ENCODE measurements around the gene RHBDL3. TPM values are rescaled to one million over a fixed set of nuclear protein-coding genes. Genes with fewer than 3 reads are reported as not detected.

RHBDL3 gene
- total RNA-seq, 4 donors from 2014 or later, result 0.27 to 0.64 TPM; not detected in 2

GRCh38 chr17:32298721-32299579 is 33.3 kb downstream of the RHBDL3 start:
- H3K27ac ChIP-seq, result no peak overlapping the region
- H3K4me3 ChIP-seq, result no peak overlapping the region
- TF ChIP-seq POLR2A (IDR thresholded peaks at IDR 0.05), result no peak
- TF ChIP-seq EP300 (IDR thresholded peaks at IDR 0.05; ENCODE audit: low read depth), result no peak
- no peak for TF ChIP-seq POLR2AphosphoS5 (IDR thresholded peaks at IDR 0.05)
- TF ChIP-seq CTCF (IDR thresholded peaks at IDR 0.05), result no peak
- intact Hi-C loops (cut with DNase I; ENCODE audit: low total_unique reads) (no loop called here), in situ Hi-C loops (cut with MboI; ENCODE audit: low pct_ligation_motif_present in 1 of 4, low pct_unique_long_range_greater_than_20kb in 1 of 4, low sequenced_read_pairs in 3 of 4) (no loop called here)
- H3K27me3 ChIP-seq, result no peaks in the 10 kb centered on the region
- no peak for DNase-seq
- no peaks in the 10 kb centered on the region for H3K4me1 ChIP-seq
- 38% methylated on average over 13 of the region's 13 CpGs; no CpG with 5 or more reads in 1 of the 2 donors for WGBS, 2 donors (ENCODE audit: low coverage in 1 of 2)
- no peaks in the 10 kb centered on the region for H3K36me3 ChIP-seq
- H3K9me3 ChIP-seq, result no peaks in the 10 kb centered on the region

GRCh38 chr17:32299580-32300164 is 34.0 kb downstream of the RHBDL3 start:
- in situ Hi-C loops (cut with MboI; ENCODE audit: low pct_ligation_motif_present in 1 of 4, low pct_unique_long_range_greater_than_20kb in 1 of 4, low sequenced_read_pairs in 3 of 4), result no loop called here

GRCh38 chr17:32302037-32302436 is 36.4 kb downstream of the RHBDL3 start:
- no peaks in the 10 kb centered on the region for H3K27me3 ChIP-seq
- no peak overlapping the region for H3K27ac ChIP-seq
- intact Hi-C loops (cut with DNase I; ENCODE audit: low total_unique reads), result no loop called here
- in situ Hi-C loops (cut with MboI; ENCODE audit: low pct_ligation_motif_present in 1 of 4, low pct_unique_long_range_greater_than_20kb in 1 of 4, low sequenced_read_pairs in 3 of 4), result no loop called here
- H3K4me1 ChIP-seq, result no peaks in the 10 kb centered on the region
- TF ChIP-seq CTCF (IDR thresholded peaks at IDR 0.05), result no peak
- no peak for TF ChIP-seq POLR2A (IDR thresholded peaks at IDR 0.05)
- TF ChIP-seq EP300 (IDR thresholded peaks at IDR 0.05; ENCODE audit: low read depth), result no peak
- TF ChIP-seq POLR2AphosphoS5 (IDR thresholded peaks at IDR 0.05), result no peak
- WGBS, 2 donors (ENCODE audit: low coverage in 1 of 2), result 61 to 79% methylated on average over 4 of the region's 4 CpGs
- H3K36me3 ChIP-seq, result no peaks in the 10 kb centered on the region
- no peak overlapping the region for H3K4me3 ChIP-seq
- H3K9me3 ChIP-seq, result no peaks in the 10 kb centered on the region
- DNase-seq, result no peak

More at GRCh38 chr17:32299580-32300164, 34.0 kb downstream of the RHBDL3 start:
- DNase-seq, result no peak
- H3K27ac ChIP-seq, result no peak overlapping the region
- H3K36me3 ChIP-seq, result no peaks in the 10 kb centered on the region
- H3K4me3 ChIP-seq, result no peak overlapping the region
- no peaks in the 10 kb centered on the region for H3K9me3 ChIP-seq
- H3K27me3 ChIP-seq, result no peaks in the 10 kb centered on the region
- intact Hi-C loops (cut with DNase I; ENCODE audit: low total_unique reads), result no loop called here
- WGBS, 2 donors (ENCODE audit: low coverage in 1 of 2), result 89% methylated on average over 7 of the region's 7 CpGs; no CpG with 5 or more reads in 1 of the 2 donors
- TF ChIP-seq POLR2A (IDR thresholded peaks at IDR 0.05), result no peak
- no peak for TF ChIP-seq EP300 (IDR thresholded peaks at IDR 0.05; ENCODE audit: low read depth)
- no peak for TF ChIP-seq CTCF (IDR thresholded peaks at IDR 0.05)
- TF ChIP-seq POLR2AphosphoS5 (IDR thresholded peaks at IDR 0.05), result no peak
- no peaks in the 10 kb centered on the region for H3K4me1 ChIP-seq

- Histone ChIP-seq H3K27me3 (no peaks in the 10 kb centered on the region), H3K36me3 (no peaks in the 10 kb centered on the region), H3K27ac (no peak overlapping the region), H3K9me3 (no peaks in the 10 kb centered on the region), H3K4me1 (no peaks in the 10 kb centered on the region), H3K4me3 (no peak overlapping the region)
- TF ChIP-seq EP300 (IDR thresholded peaks at IDR 0.05; ENCODE audit: low read depth) (no peak), POLR2AphosphoS5 (IDR thresholded peaks at IDR 0.05) (no peak)
- 79% methylated on average over 10 of the region's 10 CpGs; no CpG with 5 or more reads in 1 of the 2 donors for WGBS, 2 donors (ENCODE audit: low coverage in 1 of 2)
- no peak for DNase-seq
- intact Hi-C loops (cut with DNase I; ENCODE audit: low total_unique reads) (no loop called here), in situ Hi-C loops (cut with MboI; ENCODE audit: low pct_ligation_motif_present in 1 of 4, low pct_unique_long_range_greater_than_20kb in 1 of 4, low sequenced_read_pairs in 3 of 4) (no loop called here)
Observed at GRCh38 chr17:32302860-32303649, 37.4 kb downstream of the RHBDL3 start.
